ENCODE measurements around the gene SPTBN4.

GRCh38 chr19:40603389-40604170 is 136.8 kb downstream of the SPTBN4 start:
- TF ChIP-seq, protein P1, sequence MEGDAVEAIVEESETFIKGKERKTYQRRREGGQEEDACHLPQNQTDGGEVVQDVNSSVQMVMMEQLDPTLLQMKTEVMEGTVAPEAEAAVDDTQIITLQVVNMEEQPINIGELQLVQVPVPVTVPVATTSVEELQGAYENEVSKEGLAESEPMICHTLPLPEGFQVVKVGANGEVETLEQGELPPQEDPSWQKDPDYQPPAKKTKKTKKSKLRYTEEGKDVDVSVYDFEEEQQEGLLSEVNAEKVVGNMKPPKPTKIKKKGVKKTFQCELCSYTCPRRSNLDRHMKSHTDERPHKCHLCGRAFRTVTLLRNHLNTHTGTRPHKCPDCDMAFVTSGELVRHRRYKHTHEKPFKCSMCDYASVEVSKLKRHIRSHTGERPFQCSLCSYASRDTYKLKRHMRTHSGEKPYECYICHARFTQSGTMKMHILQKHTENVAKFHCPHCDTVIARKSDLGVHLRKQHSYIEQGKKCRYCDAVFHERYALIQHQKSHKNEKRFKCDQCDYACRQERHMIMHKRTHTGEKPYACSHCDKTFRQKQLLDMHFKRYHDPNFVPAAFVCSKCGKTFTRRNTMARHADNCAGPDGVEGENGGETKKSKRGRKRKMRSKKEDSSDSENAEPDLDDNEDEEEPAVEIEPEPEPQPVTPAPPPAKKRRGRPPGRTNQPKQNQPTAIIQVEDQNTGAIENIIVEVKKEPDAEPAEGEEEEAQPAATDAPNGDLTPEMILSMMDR (conservative IDR thresholded peaks at IDR 0.05; ENCODE audit: low read length), result no peak
- TF ChIP-seq EZH2phosphoT487 (IDR thresholded peaks at IDR 0.05; ENCODE audit: borderline replicate concordance), result no peak

Data from Loucy (cell line).